Ecto neural progenitor cell (in vitro differentiated cells): ENCODE results near the gene CCL22.
A peak's percentile ranks its signal among the peaks of the same experiment; 100 is the strongest.
"Not testable (repeated sequence)": the region's sequence is repeated elsewhere in the genome, so short reads cannot be mapped to it uniquely, and the experiment has no call there.

ENCODE experiments used
- DNase-seq: peaks from one replicate; pipeline ENCODE4 v3.0.0-alpha.2; 2018; ENCODE audit warnings: low spot score

Gene CCL22

DNA sequence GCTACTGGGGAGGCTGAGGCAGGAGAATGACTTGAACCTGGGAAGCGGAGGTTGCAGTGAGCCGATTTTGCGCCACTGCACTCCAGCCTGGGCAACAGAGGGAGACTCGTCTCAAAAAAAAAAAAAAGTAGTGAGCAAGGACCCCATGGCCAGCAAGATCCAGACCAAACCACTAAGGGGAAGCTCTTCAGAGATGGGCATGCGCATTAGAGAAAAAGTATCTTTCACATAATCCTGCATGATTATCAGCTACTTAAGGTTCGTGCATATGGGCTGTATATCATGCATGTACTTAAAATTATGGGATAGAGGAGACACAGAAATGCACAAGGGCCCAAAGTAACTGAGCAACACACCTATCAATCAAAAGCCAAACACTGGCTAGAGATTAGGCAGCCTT is 10.7 kb upstream of the CCL22 start:
- no peak for DNase-seq

DNA sequence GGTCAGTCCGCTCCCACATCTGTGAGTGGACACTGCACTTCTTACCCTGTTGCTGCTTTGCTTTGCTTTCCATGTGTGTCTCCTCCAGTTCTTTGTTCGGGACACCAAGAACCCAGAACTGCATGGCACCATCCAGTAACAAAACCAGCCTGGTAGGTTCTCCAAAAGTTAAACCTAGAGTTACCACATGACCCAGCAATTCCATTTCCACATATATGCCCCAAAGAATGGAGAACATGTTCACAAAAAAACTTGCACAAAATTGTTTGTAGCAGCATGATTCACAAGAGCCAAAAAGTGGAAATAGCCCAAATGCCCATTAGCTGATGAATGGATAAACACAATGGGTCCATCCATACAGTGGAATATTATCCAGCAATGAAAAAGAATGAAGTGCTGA is 10.3 kb upstream of the CCL22 start:
- no peak for DNase-seq

DNA sequence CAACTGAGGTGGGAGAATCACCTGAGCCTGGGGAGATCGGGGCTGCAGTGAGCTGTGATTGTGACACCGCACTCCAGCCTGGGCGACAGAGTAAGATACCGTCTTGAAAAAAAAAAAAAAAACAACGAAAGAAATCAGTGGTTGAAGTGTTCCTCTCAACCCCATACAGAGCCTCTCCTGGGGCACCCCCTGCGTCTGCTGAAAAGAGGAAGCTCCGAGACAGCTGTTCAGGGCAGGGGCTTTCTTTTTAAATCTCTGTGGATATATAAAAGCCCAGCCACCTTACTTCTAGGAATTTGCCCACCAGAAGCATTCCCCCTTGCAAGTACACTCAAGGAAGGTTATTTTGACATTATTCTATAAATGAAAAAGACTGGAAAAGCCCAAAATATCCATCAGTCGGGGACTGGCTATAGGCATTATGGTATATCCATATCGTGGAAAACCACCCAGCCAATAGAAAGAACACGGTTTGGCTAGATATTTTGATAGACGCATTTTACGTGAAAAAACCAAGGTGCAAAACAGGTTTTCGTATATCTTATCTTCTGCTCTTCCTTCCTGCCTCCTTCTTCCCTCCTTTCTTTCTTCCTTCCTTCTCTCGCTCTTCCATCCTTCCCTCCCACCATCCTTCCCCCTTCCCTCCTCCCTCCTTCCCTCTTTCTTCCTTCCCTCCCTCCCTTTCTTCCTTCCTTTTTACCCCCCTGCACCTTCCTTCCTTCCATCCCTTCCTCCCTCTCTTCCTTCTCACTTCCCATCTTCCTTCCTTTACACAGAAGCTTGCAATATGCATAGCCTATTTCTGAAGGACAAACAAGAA is 9.2 kb upstream of the CCL22 start:
- no peak for DNase-seq

DNA sequence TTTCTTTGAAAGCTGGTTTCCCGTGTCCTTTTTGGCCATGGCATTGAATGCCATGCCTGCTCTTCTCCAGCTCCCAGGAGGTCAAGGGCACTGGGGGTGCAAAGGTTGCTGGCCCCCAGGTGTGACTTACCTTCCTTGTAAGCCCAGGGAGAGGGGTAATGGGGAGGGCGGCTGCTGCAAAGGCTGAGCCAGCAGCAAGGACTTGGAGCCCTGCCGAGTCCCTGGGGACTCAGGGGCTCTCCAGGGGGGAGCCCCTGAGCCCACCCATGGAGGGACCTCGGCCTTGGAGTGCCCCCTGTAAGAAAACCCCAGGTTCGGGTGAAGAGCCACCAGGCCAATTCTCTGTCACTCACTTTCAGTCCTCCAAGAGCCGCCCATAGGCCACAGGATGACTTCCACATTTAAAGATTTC is 5.9 kb upstream of the CCL22 start:
- DNase-seq = no peak

DNA sequence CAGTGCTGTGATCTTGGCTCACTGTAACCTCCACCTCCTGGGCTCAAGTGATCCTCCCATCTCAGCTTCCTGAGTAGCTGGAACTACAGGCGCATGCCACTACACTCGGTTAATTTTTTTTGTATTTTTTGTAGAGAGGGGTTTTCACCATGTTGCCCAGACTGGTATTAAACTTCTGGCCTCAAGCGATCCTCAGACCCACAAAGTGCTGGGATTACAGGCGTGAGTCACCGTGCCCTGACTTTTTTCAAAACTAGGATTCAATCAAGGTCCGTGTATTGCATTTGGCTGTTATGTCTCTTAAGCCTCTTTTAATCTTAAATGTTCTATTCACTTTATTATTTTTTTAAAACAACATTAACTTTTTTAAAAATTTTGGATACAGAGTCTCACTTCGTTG is 4.3 kb upstream of the CCL22 start:
- DNase-seq = no peak

DNA sequence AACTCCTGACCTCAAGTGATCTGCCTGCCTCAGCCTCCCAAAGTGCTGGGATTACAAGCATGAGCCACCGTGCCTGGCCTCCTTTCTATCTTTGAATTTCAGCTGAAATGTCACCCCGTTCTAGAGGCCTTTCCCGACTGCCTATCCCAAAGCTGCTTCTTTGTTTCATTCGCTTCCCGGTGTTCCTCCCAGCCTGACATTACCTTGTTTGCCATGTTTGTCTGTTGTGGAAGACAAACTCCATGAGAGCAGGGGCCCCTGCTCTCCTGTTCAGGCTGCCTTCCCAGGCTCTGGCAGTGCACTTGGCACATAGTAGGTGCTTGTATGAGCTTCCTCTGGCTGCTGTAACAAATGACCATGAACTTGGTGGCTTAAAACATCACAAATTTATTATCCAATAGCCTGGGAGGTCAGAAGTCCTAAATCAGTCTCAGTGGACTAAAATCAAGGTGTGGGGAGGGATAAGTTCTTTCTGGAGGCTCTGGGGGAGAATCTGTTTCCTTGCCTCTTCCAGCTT is 2.6 kb upstream of the CCL22 start:
- no peak for DNase-seq

DNA sequence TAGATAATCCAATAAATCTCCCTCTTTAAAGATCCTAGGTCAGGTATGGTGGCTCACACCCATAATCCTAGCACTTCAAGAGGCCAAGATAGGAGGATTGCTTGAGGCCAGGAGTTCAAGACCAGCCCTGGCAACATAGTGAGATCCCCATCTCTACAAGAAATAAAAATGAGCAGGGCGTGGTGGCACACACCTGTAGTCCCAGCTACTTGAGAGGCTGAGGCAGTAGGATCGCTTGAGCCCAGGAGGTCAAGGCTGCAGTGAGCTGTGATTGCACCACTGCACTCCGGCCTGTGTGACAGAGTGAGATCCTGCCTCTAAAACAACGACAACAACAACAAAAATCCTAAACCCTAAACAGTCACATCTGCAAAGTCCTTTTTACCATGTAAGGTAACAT is 2.0 kb upstream of the CCL22 start:
- no peak for DNase-seq

DNA sequence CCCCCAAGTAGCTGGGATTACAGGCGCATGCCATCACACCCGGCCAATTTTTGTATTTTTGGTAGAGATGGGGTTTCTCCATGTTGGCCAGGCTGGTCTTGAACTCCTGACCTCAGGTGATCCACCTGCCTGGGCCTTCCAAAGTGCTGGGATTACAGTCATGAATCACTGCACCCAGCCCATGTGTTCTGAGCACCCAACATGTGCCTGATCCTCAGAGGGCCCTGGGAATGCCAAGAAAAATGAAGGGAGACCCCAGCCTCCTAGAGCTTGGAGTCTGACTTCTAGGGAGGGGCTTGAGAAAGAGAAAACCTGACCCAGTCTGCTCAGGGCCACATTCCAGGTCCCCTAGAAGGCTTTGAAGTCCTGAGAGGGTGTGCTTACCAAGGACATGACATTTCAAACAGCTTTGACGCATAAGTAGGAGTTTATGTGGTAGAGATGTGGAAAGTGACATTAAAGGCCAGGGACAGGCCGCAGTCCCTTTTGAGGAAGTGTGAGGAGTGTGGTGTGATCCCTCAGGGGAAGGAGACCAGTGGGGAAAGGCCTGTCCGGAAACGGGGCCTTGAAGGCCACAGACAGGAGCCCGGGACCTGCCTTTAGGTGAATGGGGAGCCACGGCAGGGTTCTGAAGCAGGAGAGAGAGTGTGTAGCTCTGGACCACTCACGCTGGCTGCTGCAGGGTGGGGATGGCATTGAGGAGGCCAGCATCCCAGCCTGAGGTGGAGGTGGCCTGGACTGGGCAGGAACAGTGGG is 1.1 kb upstream of the CCL22 start:
- no peak for DNase-seq

DNA sequence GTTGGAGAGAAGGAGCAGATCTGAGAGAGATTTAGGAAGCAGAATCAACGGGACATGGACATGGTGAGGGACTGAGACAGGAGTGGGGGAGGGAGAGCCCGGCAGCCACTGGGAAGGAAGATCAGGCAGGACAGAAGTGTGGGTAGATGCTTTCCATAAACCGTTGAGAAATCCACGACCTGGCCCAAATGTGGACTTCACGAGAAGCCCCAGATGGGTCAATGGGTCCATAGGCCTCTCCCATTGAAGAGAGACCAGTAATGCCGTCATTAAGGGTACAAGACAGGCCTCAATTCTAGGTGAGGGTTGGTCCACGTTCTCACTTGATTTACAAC is 530 bp upstream of the CCL22 start:
- no peak for DNase-seq

DNA sequence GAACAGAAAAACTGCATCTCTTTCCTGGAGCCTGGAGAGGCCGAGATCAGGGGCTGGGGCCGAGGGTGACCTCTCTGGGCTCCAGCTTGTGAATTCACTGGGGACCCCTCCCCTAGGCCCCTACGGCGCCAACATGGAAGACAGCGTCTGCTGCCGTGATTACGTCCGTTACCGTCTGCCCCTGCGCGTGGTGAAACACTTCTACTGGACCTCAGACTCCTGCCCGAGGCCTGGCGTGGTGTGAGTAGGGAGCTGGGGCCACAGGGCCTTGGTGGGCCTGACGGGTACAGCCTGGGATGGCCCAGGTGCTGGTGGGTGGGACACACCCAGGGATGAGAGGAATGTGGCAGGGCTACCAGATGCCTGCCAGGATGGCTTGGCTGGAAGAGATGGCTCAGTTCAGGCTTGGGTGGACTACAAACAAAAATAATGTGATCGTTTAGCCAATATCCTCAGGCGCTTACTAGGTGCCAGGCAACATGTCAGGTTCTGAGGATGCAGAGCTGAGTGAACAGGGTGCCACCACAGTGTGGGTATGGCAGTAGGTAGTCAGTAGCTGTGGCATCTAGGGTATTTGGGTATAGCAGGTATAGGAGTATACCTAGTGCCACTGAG is 1.8 kb downstream of the CCL22 start:
- no peak for DNase-seq

DNA sequence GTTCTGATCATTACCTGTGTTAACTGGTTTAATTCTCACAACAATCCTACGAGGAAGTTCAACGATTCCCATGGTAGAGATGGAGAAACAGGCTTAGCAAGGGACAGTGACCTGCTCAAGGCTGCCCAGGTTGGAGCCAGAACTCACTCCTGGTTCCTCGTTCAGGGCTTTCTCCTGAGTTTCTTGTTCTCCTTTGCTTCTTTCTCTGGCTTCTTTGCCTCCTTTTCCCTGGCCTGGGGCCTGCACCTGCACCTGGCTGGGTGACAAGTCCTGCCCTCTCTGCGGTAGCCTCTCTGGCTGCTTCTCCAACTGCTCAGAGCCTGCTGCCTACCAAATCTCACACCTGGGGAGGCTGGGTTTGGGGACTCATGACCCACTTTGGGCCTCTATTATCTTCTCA is 2.8 kb downstream of the CCL22 start:
- no peak for DNase-seq

DNA sequence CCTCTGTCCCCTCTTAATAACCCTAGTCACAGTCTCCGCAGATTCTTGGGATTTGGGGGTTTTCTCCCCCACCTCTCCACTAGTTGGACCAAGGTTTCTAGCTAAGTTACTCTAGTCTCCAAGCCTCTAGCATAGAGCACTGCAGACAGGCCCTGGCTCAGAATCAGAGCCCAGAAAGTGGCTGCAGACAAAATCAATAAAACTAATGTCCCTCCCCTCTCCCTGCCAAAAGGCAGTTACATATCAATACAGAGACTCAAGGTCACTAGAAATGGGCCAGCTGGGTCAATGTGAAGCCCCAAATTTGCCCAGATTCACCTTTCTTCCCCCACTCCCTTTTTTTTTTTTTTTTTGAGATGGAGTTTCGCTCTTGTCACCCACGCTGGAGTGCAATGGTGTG is 5.6 kb downstream of the CCL22 start:
- DNase-seq = no peak

DNA sequence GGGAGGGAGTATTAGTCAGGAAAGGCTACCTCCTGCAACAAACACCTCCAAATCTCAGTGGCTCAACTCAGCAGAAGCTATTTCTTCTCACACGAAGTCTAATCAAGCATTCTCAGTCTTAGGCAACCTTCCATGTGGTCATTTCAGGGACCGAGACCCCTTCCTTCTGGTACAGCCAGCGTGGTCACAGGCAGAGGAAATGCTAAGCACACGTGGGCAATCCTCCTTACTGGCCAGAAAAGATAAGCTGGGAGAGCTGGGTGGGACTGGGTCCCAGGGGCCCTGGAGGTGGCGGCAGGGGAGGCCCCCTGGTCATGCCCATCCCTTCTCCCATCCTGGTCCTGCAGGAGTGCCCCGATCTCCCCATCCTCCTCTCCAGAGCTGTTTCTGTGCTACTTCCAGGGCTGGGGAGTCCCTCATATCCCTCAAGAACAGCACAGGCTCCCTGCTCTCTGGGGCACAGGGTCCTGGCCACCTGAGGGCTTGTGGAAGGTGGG is 8.0 kb downstream of the CCL22 start:
- DNase-seq = no peak

DNA sequence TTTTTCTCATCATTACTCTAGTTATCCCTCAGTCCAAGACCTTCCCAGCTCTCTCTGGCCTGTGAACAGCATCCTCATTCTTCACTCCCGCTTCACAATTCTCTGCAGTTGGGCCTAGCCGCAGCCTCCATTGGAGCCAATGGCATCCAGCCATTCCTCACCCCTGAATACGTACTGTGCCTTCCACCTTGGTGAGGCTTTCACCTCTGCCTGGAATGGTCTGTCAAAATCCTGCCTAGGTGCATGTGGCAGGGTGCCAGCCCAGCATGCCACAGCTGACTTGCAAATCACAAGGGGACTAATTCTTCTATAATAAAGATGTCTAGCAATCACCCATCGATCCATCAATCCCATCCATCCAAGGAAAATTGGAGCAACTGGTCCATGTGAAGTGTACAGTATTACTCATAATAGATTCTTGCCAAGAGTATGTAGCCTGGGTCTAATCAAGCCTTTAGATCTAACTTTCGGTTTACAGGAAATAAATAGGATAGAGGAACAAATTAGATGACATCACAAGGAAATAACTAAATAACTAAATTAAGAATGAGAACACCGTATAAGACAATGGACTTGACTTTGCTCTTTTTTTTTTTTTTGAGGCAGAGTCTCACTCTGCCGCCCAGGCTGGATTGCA is 8.7 kb downstream of the CCL22 start:
- no peak for DNase-seq

DNA sequence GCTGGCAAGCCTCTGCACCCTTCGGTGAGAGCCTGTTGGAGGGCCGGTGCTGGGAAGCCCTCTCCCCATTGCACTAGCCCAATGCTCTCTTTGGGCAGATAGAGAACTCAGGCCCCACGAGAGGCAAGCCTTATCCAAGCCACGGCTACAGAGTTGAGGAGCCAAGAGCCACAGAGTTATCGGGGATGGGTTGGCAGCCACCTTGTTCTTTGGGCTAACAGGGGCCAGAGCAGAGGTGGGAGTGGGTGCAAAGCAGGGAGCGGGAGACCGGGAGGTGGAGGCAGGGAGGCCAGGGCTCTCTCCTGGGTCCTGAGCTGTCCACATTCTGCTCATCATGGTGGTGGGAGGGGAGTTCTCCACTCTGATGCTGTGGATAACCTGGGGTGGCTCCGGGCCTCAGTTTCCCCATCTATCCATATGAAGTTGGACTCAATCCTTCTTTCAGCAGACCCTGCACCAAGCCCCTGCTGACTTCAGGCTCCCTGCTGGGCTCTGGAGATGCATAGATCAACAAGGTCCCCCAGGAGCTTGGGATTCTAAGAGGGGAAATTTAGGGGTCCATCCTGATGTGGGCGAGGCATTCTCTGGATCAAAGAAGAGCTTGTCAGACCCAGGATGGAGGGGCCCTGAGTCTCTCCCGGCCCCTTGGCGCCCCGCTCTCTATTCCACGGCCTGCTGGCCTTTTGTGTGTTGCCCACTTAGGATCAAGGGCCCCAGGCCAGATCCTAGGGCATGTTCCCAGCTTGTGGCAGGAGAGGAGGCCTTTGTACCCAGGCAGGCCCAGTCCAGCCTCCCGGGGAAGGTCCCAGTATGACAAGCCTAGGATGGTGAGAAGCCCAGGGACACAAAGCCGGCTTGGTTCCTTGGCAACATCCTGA is 13.2 kb downstream of the CCL22 start:
- no peak for DNase-seq

DNA sequence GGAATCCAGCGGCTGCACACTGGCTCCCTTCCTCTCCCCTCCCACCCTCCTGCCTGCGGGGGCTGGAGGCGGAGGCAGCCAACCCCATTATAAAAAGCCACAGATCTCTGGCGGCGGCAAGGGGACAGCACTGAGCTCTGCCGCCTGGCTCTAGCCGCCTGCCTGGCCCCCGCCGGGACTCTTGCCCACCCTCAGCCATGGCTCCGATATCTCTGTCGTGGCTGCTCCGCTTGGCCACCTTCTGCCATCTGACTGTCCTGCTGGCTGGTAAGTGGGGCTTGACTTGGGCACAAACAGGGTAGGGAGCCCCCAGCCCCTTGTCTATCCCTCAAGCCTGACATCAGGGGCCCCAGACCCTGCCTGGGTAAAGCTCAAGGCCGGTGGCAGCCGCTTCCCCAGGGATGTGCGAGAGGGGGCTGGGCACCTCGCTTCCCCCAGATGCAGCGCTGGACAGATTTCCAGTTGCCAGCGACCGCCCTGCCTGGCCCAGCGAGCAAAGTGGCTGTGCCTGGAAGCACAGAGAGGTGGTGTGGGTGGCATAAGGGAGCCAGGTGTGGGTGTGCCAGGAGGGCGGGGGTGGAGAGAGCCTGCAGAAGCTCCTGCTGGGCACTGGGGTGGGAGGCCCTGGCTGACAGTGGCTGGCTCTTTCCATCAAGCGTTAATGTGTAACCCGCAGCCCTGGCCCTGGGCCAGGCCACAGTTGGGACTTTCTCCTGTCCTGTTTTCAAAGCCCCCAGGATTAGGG is 14.0 kb downstream of the CCL22 start, which contains the start of gene CX3CL1:
TSS of gene CX3CL1 (plus strand) at position 119 of the 745 bp plus-strand sequence. CDS start at position 198, 79 bp downstream.
- peak; percentile 92 for DNase-seq

DNA sequence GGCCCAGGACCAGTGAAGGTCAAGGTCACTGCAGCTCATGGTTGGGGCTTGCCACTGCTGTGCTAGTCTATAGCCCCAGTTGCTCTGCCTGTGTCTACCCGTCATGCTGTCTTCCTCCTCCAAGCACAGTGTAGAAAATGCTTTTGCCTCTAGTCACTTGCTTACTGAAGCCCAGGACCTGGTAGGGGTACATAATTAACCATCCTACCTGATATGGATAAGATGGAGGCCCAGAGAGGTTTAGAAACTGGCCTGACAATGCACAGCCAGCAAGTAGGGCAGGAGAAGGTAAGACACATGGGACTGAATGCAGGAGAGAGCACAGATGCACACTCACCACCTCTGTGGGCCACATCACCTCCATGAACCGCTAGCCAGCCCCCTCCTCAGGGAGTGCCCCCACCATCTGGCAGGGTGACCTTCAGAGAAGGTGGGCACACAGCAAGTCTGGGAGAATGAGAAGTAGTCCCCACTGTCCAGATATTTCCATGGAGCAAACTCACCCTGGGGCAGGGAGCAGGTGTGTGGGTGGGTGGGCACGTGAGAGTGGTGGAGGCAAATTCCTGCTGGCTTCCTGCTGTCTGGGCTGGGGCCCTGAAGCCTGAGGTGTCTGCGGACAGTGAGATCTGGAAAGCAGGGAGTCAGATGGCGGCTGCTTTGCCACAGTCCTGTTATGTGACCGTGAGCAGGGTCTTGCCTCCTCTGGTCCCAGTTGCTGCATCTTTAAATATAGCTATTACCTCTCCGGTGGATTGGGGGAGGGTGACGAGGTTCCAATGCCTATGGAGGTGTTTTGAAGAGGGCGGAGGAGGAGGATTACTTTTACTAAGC is 14.7 kb downstream of the CCL22 start:
- no peak for DNase-seq

DNA sequence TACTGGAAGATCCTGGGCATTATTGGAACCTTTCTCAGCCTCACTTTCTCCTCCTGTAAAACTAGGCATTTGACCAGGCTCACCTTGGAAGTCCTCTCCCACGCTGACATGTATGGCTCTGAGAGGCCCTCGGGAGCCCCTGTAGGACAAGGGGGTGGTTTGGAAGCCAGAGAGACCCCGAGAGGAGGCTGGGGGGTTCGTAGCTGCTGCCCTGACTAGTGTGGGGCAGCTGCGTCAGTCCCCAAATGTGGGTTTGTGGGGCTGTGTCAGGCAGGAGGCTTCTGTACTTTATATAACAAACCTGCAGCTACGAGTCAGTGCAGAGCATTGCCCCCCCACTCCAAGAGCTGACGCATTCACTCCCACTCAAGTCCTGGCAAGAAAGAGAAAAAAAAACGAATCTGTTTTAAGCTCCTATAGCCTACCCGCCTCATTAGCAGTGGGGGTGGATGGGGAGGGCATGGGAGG is 15.5 kb downstream of the CCL22 start:
- DNase-seq = no peak

DNA sequence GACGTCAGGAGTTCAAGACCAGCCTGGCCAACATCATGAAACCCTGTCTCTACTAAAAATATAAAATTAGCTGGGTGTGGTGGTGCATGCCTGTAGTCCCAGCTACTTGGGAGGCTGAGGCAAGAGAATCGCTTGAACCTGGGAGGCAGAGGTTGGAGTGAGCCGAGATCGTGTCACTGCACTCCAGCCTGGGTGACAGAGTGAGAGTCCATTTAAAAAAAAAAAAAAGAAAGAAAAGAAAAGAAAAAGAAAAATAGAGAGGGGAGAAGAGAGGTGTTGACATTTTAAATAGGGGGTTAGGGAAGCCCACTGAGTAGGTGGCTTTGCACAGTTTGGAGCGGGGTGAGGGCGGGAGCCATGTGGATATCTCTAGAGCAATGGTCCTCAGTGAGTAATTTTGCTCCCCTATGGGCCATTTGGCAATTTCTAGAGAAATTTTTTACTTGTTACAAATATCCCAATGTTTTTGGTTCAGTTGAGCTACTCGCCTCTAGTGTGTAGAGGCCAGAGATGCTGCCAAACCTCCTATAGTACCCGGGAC is 16.4 kb downstream of the CCL22 start:
- not testable (repeated sequence) for DNase-seq
